Activated CD8-positive, alpha-beta T cell treated with anti-CD3 and anti-CD28 coated beads, Interleukin-2, amount 10 ng/mL, durations not matched to agents 7 days and 5 days (primary cell): ENCODE measurements around the gene GPR78. TPM values are rescaled to one million over a fixed set of nuclear protein-coding genes. Genes with fewer than 3 reads are reported as not detected.
"Not testable (repeated sequence)": the region's sequence is repeated elsewhere in the genome, so short reads cannot be mapped to it uniquely, and the experiment has no call there.

Experiments
- ATAC-seq: fragments of 150-1000 bp; cut with Tn5 transposase; one replicate; pipeline ENCODE4 v1.10.0; 2021; ENCODE audit warnings: moderate library complexity
- CTCF ChIA-PET: fragments of 350-600 bp; sonication (Branson Sonifier 250); formaldehyde crosslinking; loops from one replicate; lab custom pipeline; 2021; ENCODE audit warnings: antibody characterized with exemption; lab: Charles Lee
- POLR2A ChIA-PET: fragments of 350-600 bp; sonication (Branson Sonifier 250); formaldehyde crosslinking; loops from one replicate; lab custom pipeline; 2021; ENCODE audit warnings: antibody characterized with exemption; lab: Charles Lee
- DNase-seq: peaks from one replicate; pipeline ENCODE4 v3.0.0-alpha.2; 2020
- H3K27ac Mint-ChIP-seq: one replicate; pipeline ENCODE4 v1.8.0; 2021; ENCODE audit warnings: mild to moderate bottlenecking, mixed read lengths
- H3K27me3 Mint-ChIP-seq: one replicate; pipeline ENCODE4 v1.8.0; 2021; ENCODE audit warnings: low read depth, mixed read lengths
- H3K36me3 Mint-ChIP-seq: one replicate; pipeline ENCODE4 v1.8.0; 2021; ENCODE audit warnings: low read depth, mixed read lengths
- H3K4me1 Mint-ChIP-seq: one replicate; pipeline ENCODE4 v1.8.0; 2021; ENCODE audit warnings: low read depth, mixed read lengths
- H3K4me3 Mint-ChIP-seq: one replicate; pipeline ENCODE4 v1.8.0; 2021; ENCODE audit warnings: mild to moderate bottlenecking, mixed read lengths
- H3K9me3 Mint-ChIP-seq: one replicate; pipeline ENCODE4 v1.8.0; 2022; ENCODE audit warnings: mixed read lengths; ENCODE audit not compliant: insufficient read depth
- total RNA-seq, 2 experiments: library from RNA; stranded (reverse); gene quantifications; one replicate each; pipeline ENCODE4 v1.2.3, GENCODE V29; 2021

Gene GPR78
- total RNA-seq, 2 experiments from 2014 or later: not detected

- H3K4me3 Mint-ChIP-seq, POLR2A ChIA-PET, H3K27me3 Mint-ChIP-seq, ATAC-seq, H3K4me1 Mint-ChIP-seq, CTCF ChIA-PET, DNase-seq, H3K36me3 Mint-ChIP-seq, H3K27ac Mint-ChIP-seq, H3K9me3 Mint-ChIP-seq: not testable (repeated sequence)
These were observed 40.9 kb downstream of the GPR78 start for GRCh38 chr4:8621135-8621534.

DNA sequence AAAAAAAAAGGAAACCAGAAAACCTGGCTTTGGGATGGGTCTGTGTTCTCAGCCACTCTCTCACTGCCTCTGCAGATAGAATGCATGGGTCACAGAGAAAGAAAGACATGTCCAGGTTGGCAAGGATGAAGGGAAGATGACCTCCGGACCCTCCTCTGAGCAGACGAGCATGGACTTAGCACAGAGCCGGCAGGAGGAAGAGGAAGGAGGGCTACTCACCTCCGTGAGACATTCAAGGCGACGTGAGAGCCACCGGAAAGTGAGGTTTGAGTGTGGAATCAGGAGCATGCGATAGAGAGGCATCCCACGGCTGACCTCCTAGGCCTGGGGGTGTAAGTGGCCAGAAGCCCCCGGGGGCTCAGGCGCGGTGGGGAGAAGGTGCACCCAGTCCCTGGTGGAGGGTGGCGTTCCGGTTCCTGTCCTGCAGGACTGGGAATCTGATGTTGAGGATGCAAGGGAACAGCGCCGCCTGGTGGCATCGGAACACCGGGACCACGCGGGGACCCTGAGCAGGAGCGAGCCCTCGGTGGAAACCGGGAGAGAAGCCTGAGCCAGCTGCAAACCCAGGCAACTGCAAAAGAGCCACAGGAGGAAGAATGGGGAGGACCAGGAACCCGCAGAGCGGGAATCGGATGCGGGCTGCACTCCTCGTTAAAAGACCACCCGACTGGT is 44.5 kb downstream of the GPR78 start:
- ATAC-seq, H3K4me1 Mint-ChIP-seq, H3K9me3 Mint-ChIP-seq, POLR2A ChIA-PET, DNase-seq, H3K4me3 Mint-ChIP-seq, H3K36me3 Mint-ChIP-seq, CTCF ChIA-PET, H3K27me3 Mint-ChIP-seq, H3K27ac Mint-ChIP-seq: not testable (repeated sequence)

- H3K27ac Mint-ChIP-seq, POLR2A ChIA-PET, H3K27me3 Mint-ChIP-seq, H3K4me1 Mint-ChIP-seq, DNase-seq, H3K36me3 Mint-ChIP-seq, ATAC-seq, H3K4me3 Mint-ChIP-seq, H3K9me3 Mint-ChIP-seq, CTCF ChIA-PET: not testable (repeated sequence)
These were observed 50.2 kb downstream of the GPR78 start for GRCh38 chr4:8630240-8630905.

GRCh38 chr4:8631896-8632295 is 51.7 kb downstream of the GPR78 start:
- H3K4me3 Mint-ChIP-seq, H3K27me3 Mint-ChIP-seq, H3K9me3 Mint-ChIP-seq, ATAC-seq, CTCF ChIA-PET, H3K27ac Mint-ChIP-seq, POLR2A ChIA-PET, H3K4me1 Mint-ChIP-seq, DNase-seq, H3K36me3 Mint-ChIP-seq: not testable (repeated sequence)

DNA sequence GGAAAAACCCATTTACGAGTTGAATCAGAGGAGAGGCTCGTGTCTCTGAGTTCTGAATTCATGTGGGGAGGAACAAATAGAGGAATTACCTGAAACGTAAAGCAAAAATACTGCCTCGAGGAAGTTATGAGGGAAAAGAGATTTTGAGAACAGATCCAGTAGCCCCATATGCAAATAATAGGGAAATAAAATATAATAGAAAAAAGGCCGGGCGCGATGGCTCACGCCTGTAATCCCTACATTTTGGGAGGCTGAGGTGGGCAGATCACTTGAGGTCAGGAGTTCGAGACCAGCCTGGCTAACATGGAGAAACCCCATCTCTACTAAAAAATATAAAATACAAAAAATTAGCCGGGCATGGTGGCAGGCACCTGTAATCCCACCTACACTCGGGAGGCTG is 54.6 kb downstream of the GPR78 start:
- H3K27me3 Mint-ChIP-seq, ATAC-seq, H3K9me3 Mint-ChIP-seq, H3K4me3 Mint-ChIP-seq, CTCF ChIA-PET, DNase-seq, H3K27ac Mint-ChIP-seq, POLR2A ChIA-PET, H3K4me1 Mint-ChIP-seq, H3K36me3 Mint-ChIP-seq: not testable (repeated sequence)

DNA sequence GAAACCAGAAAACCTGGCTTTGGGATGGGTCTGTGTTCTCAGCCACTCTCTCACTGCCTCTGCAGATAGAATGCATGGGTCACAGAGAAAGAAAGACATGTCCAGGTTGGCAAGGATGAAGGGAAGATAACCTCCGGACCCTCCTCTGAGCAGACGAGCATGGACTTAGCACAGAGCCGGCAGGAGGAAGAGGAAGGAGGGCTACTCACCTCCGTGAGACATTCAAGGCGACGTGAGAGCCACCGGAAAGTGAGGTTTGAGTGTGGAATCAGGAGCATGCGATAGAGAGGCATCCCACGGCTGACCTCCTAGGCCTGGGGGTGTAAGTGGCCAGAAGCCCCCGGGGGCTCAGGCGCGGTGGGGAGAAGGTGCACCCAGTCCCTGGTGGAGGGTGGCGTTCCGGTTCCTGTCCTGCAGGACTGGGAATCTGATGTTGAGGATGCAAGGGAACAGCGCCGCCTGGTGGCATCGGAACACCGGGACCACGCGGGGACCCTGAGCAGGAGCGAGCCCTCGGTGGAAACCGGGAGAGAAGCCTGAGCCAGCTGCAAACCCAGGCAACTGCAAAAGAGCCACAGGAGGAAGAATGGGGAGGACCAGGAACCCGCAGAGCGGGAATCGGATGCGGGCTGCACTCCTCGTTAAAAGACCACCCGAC is 55.8 kb downstream of the GPR78 start:
- ATAC-seq, H3K27ac Mint-ChIP-seq, H3K4me1 Mint-ChIP-seq, H3K27me3 Mint-ChIP-seq, CTCF ChIA-PET, POLR2A ChIA-PET, DNase-seq, H3K4me3 Mint-ChIP-seq, H3K36me3 Mint-ChIP-seq, H3K9me3 Mint-ChIP-seq: not testable (repeated sequence)

Other genes with a start within 250 kb of the GPR78 start
- 10 to 100 TPM; 13.2 to 13.6 TPM for gene ACOX3, start 139.7 kb upstream of the GPR78 start, total RNA-seq
- 10 to 100 TPM; 18.5 to 22.2 TPM for gene TRMT44, start 139.6 kb upstream of the GPR78 start, total RNA-seq
- gene CPZ, start 12.4 kb downstream of the GPR78 start, total RNA-seq: under 1 TPM; 0.21 to 0.23 TPM